CD14-positive monocyte (primary cell): Measurements from ENCODE around the gene GALK2. TPM values are rescaled to one million over a fixed set of nuclear protein-coding genes. Genes with fewer than 3 reads are reported as not detected.
A peak's percentile ranks its signal among the peaks of the same experiment; 100 is the strongest.

Source experiments
- DNase-seq, 3 donors: peaks; one replicate each; pipeline ENCODE4 v3.0.0-alpha.2; 2011 to 2022
- H2AFZ ChIP-seq: 2 replicates; pipeline ENCODE4 v1.6.0; 2012; ENCODE audit warnings: mild to moderate bottlenecking, low read depth, low read length, inconsistent platforms; ENCODE audit not compliant: insufficient read depth, poor library complexity, severe bottlenecking
- H3K27ac ChIP-seq, 2 donors: 1 replicate in 1 of 2; 2 replicates in 1 of 2; pipeline ENCODE4 v1.5.1; 2012 to 2013; ENCODE audit warnings: low read length in 2 of 2, control low read depth in 1 of 2, inconsistent platforms in 1 of 2, low read depth in 1 of 2, mild to moderate bottlenecking in 1 of 2
- H3K27me3 ChIP-seq, 2 donors: one replicate each; pipeline versions ENCODE4 v1.6.0 to v1.6.1; 2011 to 2013; ENCODE audit warnings: low read length in 2 of 2; ENCODE audit not compliant: control insufficient read depth in 2 of 2, insufficient read depth in 2 of 2
- H3K36me3 ChIP-seq, 2 donors: replicated peaks in 1 of 2; 1 replicate in 1 of 2; 2 replicates in 1 of 2; pipeline versions ENCODE4 v1.5.1 to v1.6.1; 2012 to 2013; ENCODE audit warnings: low read length in 2 of 2, control low read depth in 1 of 2, inconsistent platforms in 1 of 2, mild to moderate bottlenecking in 1 of 2; ENCODE audit not compliant: insufficient read depth in 2 of 2, control insufficient read depth in 1 of 2
- H3K4me1 ChIP-seq, 2 donors: 1 replicate in 1 of 2; 2 replicates in 1 of 2; pipeline versions ENCODE4 v1.5.1 to v1.6.1; 2012 to 2013; ENCODE audit warnings: low read length in 2 of 2, control low read depth in 1 of 2, inconsistent platforms in 1 of 2, mild to moderate bottlenecking in 1 of 2, moderate library complexity in 1 of 2; ENCODE audit not compliant: insufficient read depth in 2 of 2, control insufficient read depth in 1 of 2
- H3K4me2 ChIP-seq: replicated peaks from 2 replicates; pipeline ENCODE3; 2012; ENCODE audit warnings: low read length, moderate library complexity, mild to moderate bottlenecking; ENCODE audit not compliant: poor library complexity, severe bottlenecking; ENCODE audit errors: extremely low read depth
- H3K4me3 ChIP-seq, 3 experiments: fragments of 200-600 bp in 1 of 3; sonication (generic) in 1 of 3; replicated peaks in 1 of 3; 1 replicate in 2 of 3; 2 replicates in 1 of 3; pipeline ENCODE4 v1.5.1; 2011 to 2013; ENCODE audit warnings: low read length in 3 of 3, mild to moderate bottlenecking in 3 of 3, control low read depth in 2 of 3, low read depth in 2 of 3, inconsistent platforms in 1 of 3, moderate library complexity in 1 of 3
- H3K79me2 ChIP-seq: 2 replicates; pipeline ENCODE4 v1.6.0; 2012; ENCODE audit warnings: mild to moderate bottlenecking, control low read depth, inconsistent platforms, low read length, moderate library complexity; ENCODE audit not compliant: insufficient read depth
- H3K9ac ChIP-seq: 2 replicates; pipeline ENCODE4 v1.6.0; 2017; ENCODE audit warnings: low read length, mild to moderate bottlenecking; ENCODE audit not compliant: insufficient read depth, poor library complexity, severe bottlenecking
- H3K9me3 ChIP-seq, 2 donors: replicated peaks in 1 of 2; 1 replicate in 1 of 2; 2 replicates in 1 of 2; pipeline versions ENCODE4 v1.5.1 to v1.6.1; 2012 to 2013; ENCODE audit warnings: low read length in 2 of 2, control low read depth in 1 of 2; ENCODE audit not compliant: control insufficient read depth in 1 of 2, insufficient read depth in 1 of 2
- H4K20me1 ChIP-seq: 2 replicates; pipeline ENCODE4 v1.6.0; 2012; ENCODE audit warnings: mild to moderate bottlenecking, low read length, control low read depth, moderate library complexity; ENCODE audit not compliant: insufficient read depth
- H3K27ac Mint-ChIP-seq, 7 donors: one replicate each; pipeline ENCODE4 v1.8.0; 2020; ENCODE audit warnings: mild to moderate bottlenecking in 7 of 7, mixed read lengths in 7 of 7, moderate library complexity in 6 of 7, inconsistent platforms in 2 of 7
- H3K27me3 Mint-ChIP-seq, 3 donors: one replicate each; pipeline ENCODE4 v1.8.0; 2021 to 2022; ENCODE audit warnings: low read depth in 3 of 3, mild to moderate bottlenecking in 3 of 3, mixed read lengths in 3 of 3, moderate library complexity in 3 of 3, inconsistent platforms in 1 of 3
- H3K36me3 Mint-ChIP-seq, 2 donors: one replicate each; pipeline ENCODE4 v1.8.0; 2020; ENCODE audit warnings: mixed read lengths in 2 of 2, inconsistent platforms in 1 of 2, mild to moderate bottlenecking in 1 of 2
- H3K4me1 Mint-ChIP-seq: one replicate; pipeline ENCODE4 v1.8.0; 2020; ENCODE audit warnings: mild to moderate bottlenecking, mixed read lengths
- H3K4me3 Mint-ChIP-seq, 2 donors: one replicate each; pipeline ENCODE4 v1.8.0; 2020; ENCODE audit warnings: mild to moderate bottlenecking in 2 of 2, mixed read lengths in 2 of 2, moderate library complexity in 1 of 2
- H3K9me3 Mint-ChIP-seq, 7 donors: one replicate each; pipeline ENCODE4 v1.8.0; 2020 to 2022; ENCODE audit warnings: mixed read lengths in 7 of 7, mild to moderate bottlenecking in 6 of 7, moderate library complexity in 6 of 7, inconsistent platforms in 2 of 7
- CTCF ChIP-seq: fragments of 200-600 bp; IDR thresholded peaks from one replicate; pipeline ENCODE4 v1.8.0; 2022; ENCODE audit warnings: antibody characterized with exemption, mild to moderate bottlenecking
- WGBS: methylation state at CpG from one replicate; pipeline ENCODE4 v1.1.5; 2013; ENCODE audit warnings: missing lambda C conversion rate; ENCODE audit not compliant: insufficient coverage; 5-methylcytosine and 5-hydroxymethylcytosine counted together
- intact Hi-C, 2 donors: fragments of 100-400 bp; cut with micrococcal nuclease; formaldehyde crosslinking; loops; one replicate each; pipeline versions ENCODE4 v1.15.0 to v1.15.1; 2023
- polyA plus RNA-seq, 3 donors: library from polyadenylated mRNA; depleted of rRNA in 1 of 3; unstranded in 2 of 3; stranded (reverse) in 1 of 3; fragments of 300-500 nt in 2 of 3; fragments of >200 nt in 1 of 3; fragmentation: Illumina TruSeq in 2 of 3; gene quantifications; 1 replicate in 2 of 3; 2 replicates in 1 of 3; pipeline ENCODE4 v1.2.3, GENCODE V29; 2012 to 2021

GALK2 gene
- polyA plus RNA-seq, 3 donors = 14.2 to 16.9 (median 14.5) TPM

GRCh38 chr15:49223536-49224274 is 53.7 kb downstream of the GALK2 start:
- H3K4me3 ChIP-seq = no peak overlapping the region
- no peak for TF ChIP-seq CTCF
- no peak overlapping the region for H3K27ac ChIP-seq
- 100% methylated on average over 1 of the region's 3 CpGs for WGBS
- no peaks in the 10 kb centered on the region for H3K27me3 Mint-ChIP-seq
- no peak overlapping the region for H3K27ac Mint-ChIP-seq
- no peak overlapping the region for H3K9ac ChIP-seq
- H3K9me3 ChIP-seq = peaks cover under 1 to 4% of the 10 kb centered on the region in 2 donors
- H3K36me3 ChIP-seq = peaks cover 9 to 35% of the 10 kb centered on the region in 2 donors
- H3K27me3 ChIP-seq = no peaks in the 10 kb centered on the region
- H3K36me3 Mint-ChIP-seq = peaks cover 40 to 47% of the 10 kb centered on the region in 2 donors
- no peaks in the 10 kb centered on the region for H3K4me1 ChIP-seq
- H3K4me1 Mint-ChIP-seq = peaks cover 5% of the 10 kb centered on the region
- peaks cover 9% of the 10 kb centered on the region for H3K79me2 ChIP-seq
- intact Hi-C loops = no loop called here
- H3K9me3 Mint-ChIP-seq = peaks cover 13 to 43% (median 18%) of the 10 kb centered on the region in 7 donors
- no peak overlapping the region for H2AFZ ChIP-seq
- DNase-seq = no peak
- H3K4me2 ChIP-seq = no peak overlapping the region
- H3K4me3 Mint-ChIP-seq = no peak overlapping the region
- H4K20me1 ChIP-seq = no peaks in the 10 kb centered on the region

- no peaks in the 10 kb centered on the region for H3K27me3 ChIP-seq
- H3K27me3 Mint-ChIP-seq = peaks cover 0 to 1% (median 0%) of the 10 kb centered on the region in 3 donors
- peaks cover 16 to 44% (median 21%) of the 10 kb centered on the region in 7 donors for H3K9me3 Mint-ChIP-seq
- no peak overlapping the region for H3K4me2 ChIP-seq
- H3K4me1 Mint-ChIP-seq = peaks cover 6% of the 10 kb centered on the region
- intact Hi-C loops = no loop called here
- no peak overlapping the region for H3K4me3 Mint-ChIP-seq
- H2AFZ ChIP-seq = no peak overlapping the region
- peaks cover 41 to 48% of the 10 kb centered on the region in 2 donors for H3K36me3 Mint-ChIP-seq
- no peak overlapping the region for H3K9ac ChIP-seq
- H3K27ac ChIP-seq = peak overlapping the region in 1 of 2 donors; percentile 32
- H3K4me3 ChIP-seq = no peak overlapping the region
- peaks cover 14 to 16% of the 10 kb centered on the region in 2 donors for H3K9me3 ChIP-seq
- H3K27ac Mint-ChIP-seq = peak overlapping the region in 2 of 7 donors; percentile 46 to 58
- WGBS = 100% methylated on average over 1 of the region's 3 CpGs
- no peak for DNase-seq
- no peaks in the 10 kb centered on the region for H4K20me1 ChIP-seq
- H3K4me1 ChIP-seq = no peaks in the 10 kb centered on the region
- H3K79me2 ChIP-seq = peaks cover 23% of the 10 kb centered on the region
- peaks cover 4 to 43% of the 10 kb centered on the region in 2 donors for H3K36me3 ChIP-seq
- TF ChIP-seq CTCF = no peak
These were observed 55.7 kb downstream of the GALK2 start for GRCh38 chr15:49225572-49226281.
